ENCODE measurements around the gene SYT12. TPM values are rescaled to one million over a fixed set of nuclear protein-coding genes. Genes with fewer than 3 reads are reported as not detected.

SYT12 gene
- total and polyA plus RNA-seq, 2 donors (not counting 3 experiments of a cell fraction or from before 2014, with no cell fraction given), result not detected

GRCh38 chr11:66976028-66976467 lies 46.9 kb upstream of the SYT12 start:
- no peaks in the 10 kb centered on the region for H3K9me3 ChIP-seq (replicated peaks; ENCODE audit: control insufficient read depth, insufficient read depth, low read length)
- H3K27ac ChIP-seq (ENCODE audit: insufficient read depth, low read depth, low read length), result no peak overlapping the region
- ChIA-PET CTCF (interaction anchor here (0.7 to 2.8 kb wide), 40 partner anchors 8 to 298 kb away, joined by 3 to 49 read pairs (median 4); partner anchors contain the start of genes PC and RCE1), POLR2A (no interaction called here)
- no peak overlapping the region for H2AFZ ChIP-seq (ENCODE audit: low read depth, low read length)
- H3K27me3 ChIP-seq (ENCODE audit: control insufficient read depth in 2 of 2, insufficient read depth in 2 of 2, low read length in 2 of 2), result no peaks in the 10 kb centered on the region
- intact Hi-C loops (cut with micrococcal nuclease) (loop anchor here (1.0 kb wide), 2 partner anchors 142 to 282 kb away; no protein-coding TSS in a partner anchor), dilution Hi-C loops (cut with MboI; ENCODE audit: extremely low pct_ligation_motif_present, low sequenced_read_pairs) (no loop called here)
- FAIRE-seq (no peak), DNase-seq (ENCODE audit: low read depth, low spot score) (peak; percentile 51)
- H3K9ac ChIP-seq (replicated peaks; ENCODE audit: extremely low read depth, insufficient read depth, low read length), result no peak overlapping the region
- no peak overlapping the region for H3K4me2 ChIP-seq (ENCODE audit: insufficient read depth, low read length)
- H3K79me2 ChIP-seq (ENCODE audit: control insufficient read depth, insufficient read depth, low read length), result no peaks in the 10 kb centered on the region
- TF ChIP-seq CTCF (IDR thresholded peaks at IDR 0.05; ENCODE audit: extremely low read depth in 1 of 2, insufficient read depth in 1 of 2, low read depth in 1 of 2, low read length in 2 of 2), result peak; percentile 69 to 82
- TF ChIP-seq FOS (IDR thresholded peaks at IDR 0.05; ENCODE audit: borderline replicate concordance, insufficient read depth, low read length), result no peak
- no peaks in the 10 kb centered on the region for H3K9me1 ChIP-seq (replicated peaks; ENCODE audit: control insufficient read depth, extremely low read depth, insufficient read depth, low read length)
- H3K4me3 ChIP-seq (replicated peaks in 1 of 3; ENCODE audit: insufficient read depth in 1 of 3, low read depth in 1 of 3, low read length in 3 of 3), result no peak overlapping the region
- BruUV-seq (replicated peaks), result no TSS peak
- peaks cover 4% of the 10 kb centered on the region for H3K4me1 ChIP-seq (ENCODE audit: control insufficient read depth, extremely low read depth, insufficient read depth, low read length)
- H3K36me3 ChIP-seq (ENCODE audit: control insufficient read depth in 2 of 2, extremely low read depth in 1 of 2, insufficient read depth in 2 of 2, low read length in 2 of 2), result no peaks in the 10 kb centered on the region
- H4K20me1 ChIP-seq (replicated peaks; ENCODE audit: control insufficient read depth, extremely low read depth, insufficient read depth, low read length), result no peaks in the 10 kb centered on the region

- no peaks in the 10 kb centered on the region for H3K9me1 ChIP-seq (replicated peaks; ENCODE audit: control insufficient read depth, extremely low read depth, insufficient read depth, low read length)
- no peaks in the 10 kb centered on the region for H3K4me1 ChIP-seq (ENCODE audit: control insufficient read depth, extremely low read depth, insufficient read depth, low read length)
- no peaks in the 10 kb centered on the region for H3K9me3 ChIP-seq (replicated peaks; ENCODE audit: control insufficient read depth, insufficient read depth, low read length)
- dilution Hi-C loops (cut with MboI; ENCODE audit: extremely low pct_ligation_motif_present, low sequenced_read_pairs), result no loop called here
- FAIRE-seq (no peak), DNase-seq (ENCODE audit: low read depth, low spot score) (no peak)
- H3K27me3 ChIP-seq (ENCODE audit: control insufficient read depth in 2 of 2, insufficient read depth in 2 of 2, low read length in 2 of 2), result no peaks in the 10 kb centered on the region
- H4K20me1 ChIP-seq (replicated peaks; ENCODE audit: control insufficient read depth, extremely low read depth, insufficient read depth, low read length), result no peaks in the 10 kb centered on the region
- no peak overlapping the region for H3K27ac ChIP-seq (ENCODE audit: insufficient read depth, low read depth, low read length)
- no TSS peak for BruUV-seq (replicated peaks)
- H3K4me3 ChIP-seq (replicated peaks in 1 of 3; ENCODE audit: insufficient read depth in 1 of 3, low read depth in 1 of 3, low read length in 3 of 3), result no peak overlapping the region
- CTCF ChIA-PET, result interaction anchor here (0.8 to 2.8 kb wide), 23 partner anchors 9 to 284 kb away, joined by 3 to 49 read pairs (median 7); partner anchors contain the start of genes PC and RCE1
- no peak overlapping the region for H3K4me2 ChIP-seq (ENCODE audit: insufficient read depth, low read length)
- no peak overlapping the region for H2AFZ ChIP-seq (ENCODE audit: low read depth, low read length)
- no peak overlapping the region for H3K9ac ChIP-seq (replicated peaks; ENCODE audit: extremely low read depth, insufficient read depth, low read length)
- intact Hi-C loops (cut with micrococcal nuclease), result loop anchor here (1.0 kb wide), 2 partner anchors 143 to 283 kb away; no protein-coding TSS in a partner anchor
- H3K79me2 ChIP-seq (ENCODE audit: control insufficient read depth, insufficient read depth, low read length), result no peaks in the 10 kb centered on the region
- no peaks in the 10 kb centered on the region for H3K36me3 ChIP-seq (ENCODE audit: control insufficient read depth in 2 of 2, extremely low read depth in 1 of 2, insufficient read depth in 2 of 2, low read length in 2 of 2)
- POLR2A ChIA-PET, result no interaction called here
- no peak for TF ChIP-seq JUN (IDR thresholded peaks at IDR 0.05; ENCODE audit: borderline replicate concordance, insufficient read depth, insufficient read length, low read depth)
- no peak for TF ChIP-seq POLR2AphosphoS5 (IDR thresholded peaks at IDR 0.05; ENCODE audit: insufficient read depth, low read depth, low read length)
- no peak for TF ChIP-seq FOS (IDR thresholded peaks at IDR 0.05; ENCODE audit: borderline replicate concordance, insufficient read depth, low read length)
- no peak for TF ChIP-seq MYC (IDR thresholded peaks at IDR 0.05; ENCODE audit: low read depth, low read length)
These were observed 46.0 kb upstream of the SYT12 start for GRCh38 chr11:66976925-66977324.
